GM19035 (cell line): Measurements from ENCODE around the gene MAD1L1.

ENCODE experiments used
- ATAC-seq: cut with Tn5 transposase; IDR thresholded peaks from one replicate; pipeline ENCODE4 v1.9.1; 2021; ENCODE audit not compliant: unreplicated experiment

MAD1L1 gene

DNA sequence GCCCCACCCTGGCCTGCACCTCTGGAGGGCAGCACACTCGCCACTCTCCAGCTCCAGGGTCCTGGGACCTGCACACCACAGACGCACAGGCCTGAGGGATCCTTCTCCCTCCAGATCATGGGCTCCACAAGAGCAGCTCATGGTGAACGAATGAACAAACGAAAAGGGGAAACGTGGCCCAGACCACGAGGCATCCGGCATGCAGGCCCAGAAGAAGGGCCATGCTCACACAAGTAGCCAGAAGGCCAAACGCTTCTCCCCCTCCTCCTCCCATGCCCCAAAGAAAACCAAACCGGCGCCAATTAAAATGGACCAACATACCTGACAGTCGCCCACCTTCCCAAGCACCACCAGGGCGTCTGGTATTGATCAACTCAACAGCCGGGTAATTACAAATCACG is 30.4 kb downstream of the MAD1L1 start:
- ATAC-seq: no peak

DNA sequence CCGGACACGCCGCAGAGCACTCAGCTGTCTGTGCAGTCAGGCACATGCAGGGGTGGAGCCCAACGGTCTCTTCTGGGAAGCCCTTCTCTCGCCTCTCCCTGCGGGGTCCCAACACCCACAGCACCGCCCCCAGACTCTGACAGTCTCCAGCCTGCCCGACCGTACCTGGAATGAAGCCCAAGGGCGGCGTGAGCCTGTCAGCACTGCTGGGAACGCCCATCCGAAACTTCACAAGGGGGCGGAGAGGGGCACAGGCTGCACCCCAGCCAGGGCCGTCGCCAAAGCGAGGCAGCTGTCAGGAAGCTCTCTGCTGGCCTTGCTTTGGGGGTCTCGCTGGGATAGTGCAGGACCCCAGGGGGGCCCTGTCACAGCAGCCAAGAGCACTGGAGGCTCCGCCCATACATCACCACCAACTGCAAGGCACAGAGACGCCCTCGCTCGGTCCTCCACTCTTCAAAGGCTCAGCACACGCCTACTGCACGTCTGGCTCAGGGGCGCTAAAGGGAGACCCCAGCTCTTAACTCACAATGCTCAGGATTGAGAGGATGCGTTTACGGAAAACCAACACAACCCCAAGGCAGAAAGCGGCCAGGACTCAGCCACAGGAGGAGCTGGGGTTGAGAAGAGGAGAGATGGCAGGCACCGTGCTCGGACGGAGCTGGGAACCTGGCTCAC is 30.9 kb downstream of the MAD1L1 start:
- no peak for ATAC-seq

- ATAC-seq: no peak
Measured at GRCh38 chr7:2201128-2201527, 31.6 kb downstream of the MAD1L1 start.

GRCh38 chr7:2200584-2200980 is 32.2 kb downstream of the MAD1L1 start:
- no peak for ATAC-seq

GRCh38 chr7:2199956-2200583 is 32.7 kb downstream of the MAD1L1 start:
- ATAC-seq: no peak

DNA sequence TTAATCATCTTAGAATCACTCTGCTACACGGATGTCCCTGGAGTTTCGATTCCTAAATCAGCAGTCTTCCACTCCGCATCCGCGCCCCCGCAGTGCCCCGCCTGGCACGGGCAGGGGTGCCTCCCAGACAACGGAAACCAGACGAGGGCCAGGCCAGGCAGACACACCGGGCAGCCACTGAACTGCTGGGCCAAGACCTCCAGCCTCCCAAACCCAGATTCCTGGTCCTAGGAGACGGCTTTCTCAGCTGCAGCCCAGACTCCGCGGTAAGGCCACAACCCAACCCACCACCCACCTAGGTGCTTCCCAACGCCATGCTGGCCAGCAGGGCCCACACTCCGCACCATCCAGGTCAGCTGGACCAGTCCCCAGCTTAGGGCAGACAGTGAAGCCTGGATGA is 33.2 kb downstream of the MAD1L1 start:
- no peak for ATAC-seq

- ATAC-seq: no peak
Measured at GRCh38 chr7:2198760-2199159, 34.0 kb downstream of the MAD1L1 start.

DNA sequence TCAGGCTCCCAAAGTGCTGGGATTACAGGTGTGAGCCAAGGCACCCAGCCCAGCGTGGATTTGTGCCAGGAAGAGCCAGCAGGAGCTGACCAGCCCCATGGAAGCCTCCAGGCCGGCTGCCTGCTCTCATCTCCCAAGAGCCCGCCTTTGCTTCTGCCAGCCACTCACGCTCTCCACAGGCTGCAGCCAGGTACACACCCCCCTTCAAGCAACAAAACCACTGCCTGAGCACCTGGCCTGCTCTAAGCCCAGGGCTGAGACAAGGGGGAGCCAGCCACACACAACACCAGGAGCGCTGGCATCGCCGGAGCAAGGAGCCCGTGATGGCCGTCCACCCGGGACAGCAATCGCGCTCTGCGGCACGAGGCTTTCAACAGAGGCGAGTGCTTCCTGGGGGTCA is 34.5 kb downstream of the MAD1L1 start:
- no peak for ATAC-seq

DNA sequence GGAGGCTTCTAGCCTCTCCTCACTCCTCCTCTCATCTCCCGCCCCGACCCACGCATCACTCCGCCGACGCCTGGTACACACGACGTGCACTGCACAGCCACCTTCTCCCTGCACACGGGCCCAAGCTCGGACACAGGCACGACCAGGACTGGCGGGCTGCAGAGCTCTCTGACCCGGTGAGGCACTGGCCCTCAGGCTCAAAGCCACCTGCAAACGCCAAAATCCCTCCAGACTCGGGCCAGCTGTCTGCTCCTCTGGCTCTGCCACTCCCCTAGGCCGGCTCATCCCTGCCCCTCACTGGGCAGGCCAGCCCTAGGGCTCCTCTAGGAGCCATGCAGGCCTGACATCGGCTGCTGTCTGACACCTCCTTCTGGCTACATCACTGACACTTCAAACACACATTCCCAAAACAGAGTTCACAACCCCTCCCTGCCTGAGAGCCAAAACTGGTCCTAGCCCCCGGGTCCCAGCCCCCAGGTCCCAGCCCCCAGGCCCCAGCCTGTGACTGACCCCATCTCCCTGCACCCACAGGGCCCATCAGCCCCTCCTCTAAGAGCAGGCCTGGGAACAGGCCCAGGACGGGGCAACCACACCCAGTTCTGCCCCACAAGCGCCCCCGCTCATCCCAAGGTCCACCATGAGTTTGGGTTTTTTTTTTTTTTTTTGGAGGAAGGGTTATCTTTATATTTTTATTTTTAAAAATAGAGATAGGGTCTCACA is 35.1 kb downstream of the MAD1L1 start:
- no peak for ATAC-seq

DNA sequence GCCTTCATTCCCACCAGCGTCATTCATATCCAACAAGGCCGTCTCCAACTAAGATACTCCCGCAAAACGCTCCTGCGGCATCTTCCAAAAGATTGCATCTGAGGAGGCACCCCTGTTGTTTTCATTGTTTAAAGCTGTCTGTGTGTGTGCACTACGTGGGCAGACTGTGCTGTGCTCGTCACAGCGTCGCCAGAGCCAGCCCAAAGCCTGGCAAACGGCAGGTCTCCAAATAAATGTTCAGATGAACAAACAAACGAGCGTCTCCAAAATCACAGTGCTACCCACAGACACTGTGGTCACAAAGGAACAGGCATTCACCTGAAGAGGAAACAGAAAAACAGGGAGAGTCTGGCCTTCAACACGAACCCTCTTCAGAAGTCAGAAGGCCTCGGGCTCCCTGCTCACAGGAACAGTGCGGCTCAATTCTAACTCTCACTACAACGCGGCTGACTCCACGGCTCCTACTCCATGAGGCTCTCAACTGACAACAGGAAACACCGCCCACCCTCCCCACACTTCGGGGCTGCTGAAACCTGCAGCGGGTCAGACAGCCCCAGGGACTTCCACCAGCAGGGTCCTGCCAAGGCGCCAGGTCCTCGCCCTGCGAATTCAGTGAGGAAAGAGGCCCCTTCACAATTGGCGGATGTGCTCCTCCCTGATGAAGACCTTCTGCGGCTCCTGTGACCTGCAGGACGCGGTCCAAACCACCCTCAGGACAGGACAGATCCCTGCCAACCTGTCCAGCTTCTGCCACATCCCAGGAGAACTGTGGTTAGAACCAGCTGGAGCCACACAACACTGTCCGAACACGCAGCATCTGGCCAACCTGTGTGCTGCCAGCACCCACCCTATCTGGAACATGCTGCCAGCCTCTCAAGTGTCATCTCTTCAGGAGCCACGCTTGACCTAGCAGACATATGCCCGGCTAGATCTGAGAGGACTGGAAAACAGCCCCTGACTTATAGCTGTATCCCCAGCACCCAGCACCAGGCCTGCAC is 36.1 kb downstream of the MAD1L1 start:
- ATAC-seq: no peak

GRCh38 chr7:2195400-2196246 is 37.1 kb downstream of the MAD1L1 start:
- ATAC-seq: no peak

DNA sequence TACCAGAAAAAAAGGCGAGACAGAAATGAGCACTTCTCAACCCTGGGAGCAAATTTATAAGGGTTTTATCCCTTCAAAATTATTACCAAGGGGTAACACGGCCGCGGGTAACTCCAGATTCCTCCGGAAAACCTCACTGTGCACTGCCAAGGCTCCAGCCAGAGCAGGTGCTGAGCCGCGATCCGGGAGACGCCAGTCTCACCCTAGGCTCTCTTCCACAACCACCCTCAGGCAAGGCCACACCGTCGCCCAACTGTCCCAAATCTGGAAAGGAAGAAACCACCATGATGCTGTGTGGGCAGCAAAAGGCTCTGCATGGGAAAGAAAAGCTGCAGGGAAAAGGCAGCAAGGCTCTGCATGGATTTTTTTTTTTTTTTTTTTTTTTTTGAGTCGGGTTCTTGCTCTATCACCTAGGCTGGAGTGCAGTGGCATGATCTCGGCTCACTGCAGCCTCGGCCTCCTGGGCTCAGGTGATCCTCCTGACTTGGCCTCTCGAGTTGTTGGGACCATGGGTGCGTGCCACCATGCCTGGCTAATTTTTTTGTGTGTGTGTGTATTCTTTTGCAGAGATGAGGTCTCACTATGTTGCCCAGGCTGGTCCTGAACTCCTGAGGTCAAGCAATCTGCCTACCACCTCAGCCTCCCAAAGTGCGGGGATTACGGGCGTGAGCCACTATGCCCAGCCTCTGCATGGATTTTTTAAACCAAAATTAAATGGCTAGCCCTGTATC is 39.0 kb downstream of the MAD1L1 start:
- no peak for ATAC-seq

GRCh38 chr7:2192831-2193534 is 39.8 kb downstream of the MAD1L1 start:
- no peak for ATAC-seq

DNA sequence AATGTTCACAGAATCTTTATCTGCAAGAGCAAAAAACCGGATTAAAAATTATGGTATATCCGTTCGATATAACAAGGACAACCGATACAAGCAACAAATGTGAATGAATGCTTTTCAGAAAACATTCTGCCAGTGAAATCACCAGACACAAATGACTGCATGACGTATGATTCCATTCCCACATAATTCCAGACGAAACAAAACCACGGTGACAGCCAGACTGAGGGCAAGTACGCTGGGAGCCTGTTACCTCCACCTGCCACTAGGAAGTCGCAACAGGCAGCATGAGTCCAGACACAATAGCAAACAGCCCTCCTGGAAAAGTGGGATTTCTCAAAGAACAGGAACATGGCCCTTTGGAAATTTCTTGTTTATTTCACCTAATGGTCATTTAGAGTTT is 41.7 kb downstream of the MAD1L1 start:
- no peak for ATAC-seq

- ATAC-seq: no peak
Measured at GRCh38 chr7:2190531-2190930, 42.2 kb downstream of the MAD1L1 start.

DNA sequence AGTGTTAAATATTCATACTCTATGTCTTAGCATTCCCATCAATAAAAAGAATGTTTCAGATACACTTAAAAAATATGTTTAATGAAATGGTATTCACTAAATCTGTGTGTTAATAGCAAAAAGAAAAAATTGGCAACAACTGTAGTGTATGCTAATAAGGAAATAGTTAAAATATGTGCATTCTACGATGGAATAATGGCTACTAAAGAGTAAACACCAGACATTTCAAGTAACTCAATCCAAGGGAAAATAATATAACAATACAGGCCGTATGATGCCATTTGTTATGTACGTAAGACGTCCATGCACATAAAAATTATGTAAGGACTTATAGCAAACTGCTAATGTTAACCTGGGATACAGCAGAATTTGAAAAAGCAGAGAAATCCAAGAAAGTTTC is 46.6 kb downstream of the MAD1L1 start:
- ATAC-seq: no peak

DNA sequence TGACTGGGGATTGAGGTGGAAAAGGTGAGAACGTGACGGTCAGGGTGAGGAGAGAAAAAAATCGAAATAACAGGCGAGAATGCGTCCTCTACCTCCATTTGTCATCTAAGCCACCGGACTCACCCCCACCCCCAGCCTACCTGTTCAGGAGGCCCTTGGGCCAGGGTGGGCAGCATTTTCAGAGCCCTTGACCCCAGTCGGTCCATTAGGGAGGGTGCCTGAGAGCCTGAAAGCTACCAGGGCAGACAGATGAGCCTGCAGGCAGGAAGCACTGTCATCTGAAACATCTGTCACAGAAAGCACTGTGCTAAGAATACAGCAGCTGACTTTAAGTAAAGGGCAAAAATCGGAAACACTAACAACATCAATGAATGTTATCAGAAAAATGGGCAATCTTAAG is 47.0 kb downstream of the MAD1L1 start:
- ATAC-seq: no peak

DNA sequence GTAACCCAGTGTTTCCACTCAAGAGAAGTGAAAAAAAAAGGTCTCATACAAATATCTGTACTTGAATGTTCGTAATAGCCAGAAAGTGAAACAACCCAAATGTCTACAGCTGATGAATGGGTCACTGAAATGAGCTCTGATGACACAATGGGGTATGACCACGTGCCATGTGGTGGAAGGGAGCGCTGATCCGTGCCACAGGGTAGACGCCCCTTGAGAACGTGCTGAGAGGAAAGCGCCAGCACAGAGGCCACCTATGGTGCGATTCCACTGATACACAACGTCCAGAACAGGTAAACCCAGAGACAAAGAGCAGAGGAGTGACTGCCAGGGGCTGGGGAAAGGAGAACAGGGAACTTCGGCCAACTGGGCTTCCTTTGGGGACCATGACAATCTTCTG is 50.3 kb downstream of the MAD1L1 start:
- ATAC-seq: peak; percentile 64
